Heart left ventricle (tissue), 16 donors: ENCODE measurements around the gene ARHGAP26. TPM values are rescaled to one million over a fixed set of nuclear protein-coding genes. Genes with fewer than 3 reads are reported as not detected.

Experiments used
- ATAC-seq, 4 donors: fragments of 200-7000 bp; cut with Tn5 transposase; one replicate each; pipeline ENCODE4 v1.9.1; 2020 to 2022; ENCODE audit warnings: moderate library complexity in 4 of 4, mild to moderate bottlenecking in 3 of 4, moderate number of reproducible peaks in 1 of 4
- DNase-seq, 5 donors: peaks; one replicate each; pipeline ENCODE4 v3.0.0-alpha.2; 2020
- H3K27ac ChIP-seq, 12 donors: fragments of 200-600 bp; sonication (generic) in 4 of 12; one replicate each; pipeline versions ENCODE4 v1.5.0 to v1.8.0; 2016 to 2022; ENCODE audit warnings: mild to moderate bottlenecking in 2 of 12
- H3K27me3 ChIP-seq, 9 donors: fragments of 200-600 bp; sonication (generic) in 2 of 9; one replicate each; pipeline versions ENCODE4 v1.5.1 to v1.8.0; 2016 to 2022; ENCODE audit warnings: mild to moderate bottlenecking in 3 of 9
- H3K36me3 ChIP-seq, 9 donors: fragments of 200-600 bp; sonication (generic) in 2 of 9; one replicate each; pipeline versions ENCODE4 v1.5.0 to v1.8.0; 2018 to 2022; ENCODE audit warnings: mild to moderate bottlenecking in 2 of 9
- H3K4me1 ChIP-seq, 12 donors: fragments of 200-600 bp; sonication (generic) in 4 of 12; one replicate each; pipeline versions ENCODE4 v1.5.0 to v1.8.0; 2016 to 2022; ENCODE audit warnings: mild to moderate bottlenecking in 3 of 12
- H3K4me3 ChIP-seq, 12 donors: fragments of 200-600 bp; sonication (generic) in 4 of 12; one replicate each; pipeline versions ENCODE4 v1.5.0 to v1.8.0; 2017 to 2022; ENCODE audit warnings: mild to moderate bottlenecking in 9 of 12, moderate library complexity in 4 of 12
- H3K9me3 ChIP-seq, 12 donors: fragments of 200-600 bp; sonication (generic) in 4 of 12; one replicate each; pipeline versions ENCODE4 v1.5.0 to v1.8.0; 2016 to 2022; ENCODE audit warnings: mild to moderate bottlenecking in 1 of 12
- CTCF ChIP-seq, 12 donors: fragments of 200-600 bp; sonication (generic) in 4 of 12; IDR thresholded peaks; one replicate each; pipeline versions ENCODE4 v1.5.0 to v1.8.0; 2018 to 2022; ENCODE audit warnings: antibody characterized with exemption in 12 of 12, mild to moderate bottlenecking in 5 of 12
- POLR2A ChIP-seq, 2 donors: fragments of 450-650 bp; IDR thresholded peaks; one replicate each; pipeline ENCODE4 v1.6.1; 2017; ENCODE audit warnings: antibody characterized with exemption in 2 of 2, mild to moderate bottlenecking in 2 of 2, moderate library complexity in 2 of 2
- whole genome bisulfite sequencing, 4 donors: extraction: QIAGEN DNeasy Blood & Tissue Kit in 2 of 4; methylation state at CpG; one replicate each; pipeline versions ENCODE4 v1.1.5 to v1.1.7; 2013 to 2018; 5-methylcytosine and 5-hydroxymethylcytosine counted together
- intact Hi-C, 10 donors: fragments of 100-400 bp; cut with DNase I; formaldehyde crosslinking; loops; one replicate each; pipeline versions ENCODE4 v1.11.1 to v1.14.2; 2022
- polyA plus RNA-seq, 2 donors: library from polyadenylated mRNA; stranded (reverse); fragments of 200-250 nt; gene quantifications; one replicate each; pipeline ENCODE4 v1.2.3, GENCODE V29; 2013
- total RNA-seq, 9 donors: library from RNA; depleted of rRNA in 2 of 9; stranded (reverse); fragments of >200 nt in 2 of 9; fragmentation: NEBNext Ultra II Directional in 3 of 9; extraction: Animal tissue kit (Norgen Biotek cat#: 25700) in 3 of 9; gene quantifications; one replicate each; pipeline versions ENCODE4 v1.1.0 to v1.2.4, GENCODE V29; 2016 to 2023
- donor health status: ischemic (EF 13 %, LVEDD 7.1; RV severe dilation, severe dysfunction).
- donor health status: healthy with polysubstance abuse.
- donor health status: DM: no; HTN: yes; CAD: no.
- donor health status: DM: no; HTN: no; CAD: no.
- donor health status: ischemic (EF 25% LVEDD 6.9; RV normal size, moderate dysfunction).
- donor health status: ischemic (EF 25% LVEDD 5.7; RV mildly dilated, moderate dysfunction).
- donor health status: healthy.
- donor health status: DM: yes; HTN: yes; CAD: no.
- donor health status: ischemic (EF 35%, LVEDD 5.7; RV mildly dilated, moderate dysfunction).
- donor health status: nonischemic (EF 11% LVEDD 7.7; RV severe dilation, severe dysfunction).
- donor health status: DM: yes; HTN: yes; CAD: no.
- donor health status: PGD.
- donor health status: ischemic (EF 29% LVEDD 5.4; RV normal size, mild dysfunction).
- donor health status: nonischemic (EF 23%, LVEDD 6.1; RV moderate dilation, normal function).

The ARHGAP26 gene
- total and polyA plus RNA-seq, 11 donors, result 11.9 to 52.1 (median 33.7) TPM

- H3K27me3 ChIP-seq, result no peaks in the 10 kb centered on the region
- no peak for DNase-seq
- intact Hi-C loops, result no loop called here
- no peaks in the 10 kb centered on the region for H3K36me3 ChIP-seq
- no peak for ATAC-seq
- no peak overlapping the region for H3K4me3 ChIP-seq
- no peaks in the 10 kb centered on the region for H3K9me3 ChIP-seq
- H3K27ac ChIP-seq, result no peak overlapping the region
- TF ChIP-seq CTCF (IDR thresholded peaks at IDR 0.05), result no peak
- peaks cover 0 to 20% (median 11%) of the 10 kb centered on the region in 12 donors for H3K4me1 ChIP-seq
- WGBS, 4 donors, result 69 to 89% (median 75%) methylated on average over 2 of the region's 2 CpGs
These were observed 462.9 kb downstream of the ARHGAP26 start for GRCh38 chr5:143233031-143233430.

DNA sequence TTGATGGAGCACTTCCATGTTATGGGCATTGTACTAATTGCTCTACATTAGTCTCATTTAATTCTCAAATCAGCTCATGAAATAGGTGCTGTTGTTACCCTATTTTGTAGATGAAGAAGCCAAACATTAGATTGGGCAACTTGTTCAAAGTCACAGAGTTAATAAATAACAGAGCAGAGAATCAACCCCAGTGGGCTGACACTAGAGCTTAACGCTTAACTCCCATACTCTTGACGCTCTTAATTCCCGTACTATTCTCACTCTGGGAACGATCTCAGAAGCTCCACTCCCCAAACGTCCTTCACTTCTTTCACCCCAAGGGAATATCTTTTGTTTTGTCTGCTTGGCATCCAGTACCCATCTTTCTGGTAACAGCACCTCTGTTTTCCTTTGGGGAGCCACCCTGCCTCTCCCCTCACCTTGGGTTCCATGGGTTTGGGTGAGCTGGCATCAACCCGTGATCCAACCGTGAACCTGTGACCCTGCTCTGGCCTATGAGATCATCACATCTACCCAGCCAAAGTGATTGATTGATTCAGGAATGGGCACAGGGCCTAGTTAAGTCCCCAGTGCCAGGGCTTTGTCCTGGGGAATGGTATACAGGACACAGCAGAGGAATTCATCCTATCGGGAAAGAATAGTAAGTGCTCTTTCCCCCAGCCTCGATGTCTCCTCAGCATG is 464.1 kb downstream of the ARHGAP26 start:
- no peaks in the 10 kb centered on the region for H3K9me3 ChIP-seq
- ATAC-seq (no peak), DNase-seq (no peak)
- intact Hi-C loops, result no loop called here
- no peak overlapping the region for H3K4me3 ChIP-seq
- WGBS, 4 donors, result 79 to 90% (median 88%) methylated on average over 9 of the region's 9 CpGs
- no peaks in the 10 kb centered on the region for H3K27me3 ChIP-seq
- H3K27ac ChIP-seq, result no peak overlapping the region
- no peak for TF ChIP-seq POLR2A (IDR thresholded peaks at IDR 0.05)
- TF ChIP-seq CTCF (IDR thresholded peaks at IDR 0.05), result no peak
- peaks cover 0 to 19% (median 9%) of the 10 kb centered on the region in 12 donors for H3K4me1 ChIP-seq
- H3K36me3 ChIP-seq, result no peaks in the 10 kb centered on the region

DNA sequence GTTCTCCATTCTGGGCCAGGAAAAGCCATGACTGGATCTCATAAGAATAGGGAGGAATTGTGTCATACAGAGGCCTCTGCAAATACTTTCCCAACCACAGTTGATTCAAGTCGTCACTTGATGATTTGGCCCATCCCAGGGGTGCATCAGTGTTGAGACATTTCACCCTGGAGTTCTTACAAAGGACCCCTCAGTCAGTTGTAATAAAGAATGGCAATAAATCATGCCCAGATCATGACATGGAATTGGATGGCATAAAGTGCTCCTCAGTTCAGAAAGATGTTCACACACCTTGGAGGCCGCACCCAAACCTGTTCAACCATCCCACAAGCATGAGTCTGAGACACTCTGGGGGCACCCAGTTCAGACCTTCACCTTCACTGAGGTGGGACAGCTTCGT is 465.2 kb downstream of the ARHGAP26 start:
- H3K27ac ChIP-seq, result no peak overlapping the region
- intact Hi-C loops, result no loop called here

DNA sequence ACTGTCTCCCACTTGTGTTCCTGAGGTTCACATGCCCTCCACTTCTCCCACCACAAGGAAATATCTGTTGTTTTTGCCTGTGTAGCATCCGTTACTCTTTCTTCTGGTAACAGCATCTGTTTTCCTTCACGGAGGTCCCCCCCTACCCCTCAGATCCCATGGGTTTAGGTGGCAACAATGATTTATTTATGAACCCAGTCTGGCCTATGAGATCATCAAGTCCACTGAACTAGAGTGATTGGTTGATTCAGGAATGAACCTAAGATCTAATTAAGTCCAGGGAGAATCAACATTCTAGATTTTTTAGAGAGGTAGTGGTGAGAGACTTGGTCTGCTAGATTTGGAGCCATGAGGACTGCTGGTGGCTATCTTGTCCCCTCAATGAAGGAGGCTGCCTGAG is 466.5 kb downstream of the ARHGAP26 start:
- Histone ChIP-seq H3K27ac (no peak overlapping the region), H3K4me1 (peaks cover 0 to 8% (median 0%) of the 10 kb centered on the region in 12 donors), H3K9me3 (no peaks in the 10 kb centered on the region), H3K27me3 (no peaks in the 10 kb centered on the region), H3K4me3 (no peak overlapping the region), H3K36me3 (no peaks in the 10 kb centered on the region)
- WGBS, 4 donors, result 84 to 93% (median 92%) methylated on average over 2 of the region's 2 CpGs
- no peak for DNase-seq
- no peak for ATAC-seq
- intact Hi-C loops, result no loop called here
- TF ChIP-seq POLR2A (IDR thresholded peaks at IDR 0.05) (no peak), CTCF (IDR thresholded peaks at IDR 0.05) (no peak)

More for the DNA sequence above, 465.2 kb downstream of the ARHGAP26 start:
- Histone ChIP-seq H3K36me3 (no peaks in the 10 kb centered on the region), H3K9me3 (no peaks in the 10 kb centered on the region), H3K4me1 (peaks cover 0 to 12% (median 0%) of the 10 kb centered on the region in 12 donors), H3K4me3 (no peak overlapping the region), H3K27me3 (no peaks in the 10 kb centered on the region)
- TF ChIP-seq POLR2A (IDR thresholded peaks at IDR 0.05) (no peak), CTCF (IDR thresholded peaks at IDR 0.05) (no peak)
- no peak for ATAC-seq
- WGBS, 4 donors, result 87 to 93% (median 91%) methylated on average over 3 of the region's 3 CpGs
- DNase-seq, result no peak
